ENCODE measurements around the gene ASXL3. TPM values are rescaled to one million over a fixed set of nuclear protein-coding genes. Genes with fewer than 3 reads are reported as not detected.

ASXL3 gene
- total RNA-seq: under 0.01 and 0.14 TPM in 2 replicates

DNA sequence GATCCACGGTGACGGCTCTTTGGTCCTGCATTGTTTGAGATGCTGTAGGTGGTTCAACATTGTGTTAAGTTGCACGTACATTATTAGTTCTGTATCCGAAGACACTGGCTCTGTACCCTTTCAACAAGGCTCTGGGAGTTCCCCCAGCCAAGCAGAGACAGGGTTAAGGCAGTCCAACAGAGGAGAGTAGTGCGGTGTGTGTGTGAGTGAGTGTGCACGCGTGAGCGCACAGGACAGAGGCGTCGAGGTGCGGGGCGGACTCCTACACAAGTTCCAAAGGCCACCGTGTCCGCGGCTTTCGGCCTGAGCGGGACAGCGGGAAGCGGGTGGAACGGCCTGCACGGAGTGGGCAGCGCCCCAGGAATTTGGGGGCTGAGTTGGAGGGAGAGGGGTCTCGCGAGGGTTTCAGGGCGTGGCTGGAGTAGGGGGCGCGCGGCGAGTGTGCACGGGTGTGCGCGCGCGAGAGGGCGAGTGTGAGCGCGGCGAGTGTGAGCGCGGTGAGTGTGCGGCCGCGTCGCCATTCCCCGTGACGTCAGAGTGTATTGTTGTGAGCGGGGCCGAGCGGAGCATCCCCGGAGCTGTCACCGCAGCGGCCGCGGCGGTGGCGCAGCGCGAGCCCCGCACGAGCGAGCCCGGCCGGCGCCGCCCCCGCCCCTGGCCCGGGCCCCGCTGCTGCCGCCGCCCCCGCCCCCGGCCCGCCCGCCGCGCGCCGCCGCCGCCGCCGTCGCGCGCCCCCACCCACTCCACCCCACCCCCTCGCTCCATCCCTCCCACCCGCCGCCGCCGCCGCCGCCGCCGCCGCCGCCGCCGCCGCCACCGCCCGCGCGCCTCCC is at the start of gene ASXL3:
Gene ASXL3 (plus strand): TSS at position 535 of the 833 bp plus-strand sequence. CDS start 413 bp downstream, outside the sequence.

Other genes with a start within 250 kb of the ASXL3 start
- gene CCDC178, start 137.5 kb upstream of the ASXL3 start, total RNA-seq: 0.34 and 0.43 TPM in 2 replicates

All from nasal cavity respiratory epithelium epithelial cell of viscerocranial mucosa (primary cell).